ENCODE data around the gene ATOH8.

Gene ATOH8

DNA sequence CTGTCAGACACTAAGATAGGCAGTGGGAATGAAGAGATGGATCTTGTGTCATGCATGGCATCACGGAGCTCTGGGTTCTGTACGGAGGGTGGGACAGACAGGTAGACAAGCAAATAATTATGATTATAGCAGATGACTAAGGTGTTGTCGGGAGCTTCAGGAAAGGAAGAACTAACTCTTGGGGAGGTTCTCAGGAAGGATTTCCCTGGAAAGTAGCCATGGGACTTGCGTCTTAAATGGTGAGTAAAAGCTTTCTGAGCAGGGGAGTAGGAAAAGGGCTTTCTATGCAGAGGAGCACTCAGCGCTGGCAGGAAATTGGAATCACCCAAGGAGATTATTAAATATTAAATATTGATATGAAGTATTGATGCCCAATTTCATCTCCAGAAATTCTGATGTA is 35.5 kb downstream of the ATOH8 start:
- no peak overlapping the region for H3K4me3 ChIP-seq (ENCODE audit: low read depth, low read length, poor library complexity, severe bottlenecking)
- no peak overlapping the region for H2AFZ ChIP-seq (ENCODE audit: low read length)
- TF ChIP-seq EZH2 (IDR thresholded peaks at IDR 0.05; ENCODE audit: borderline replicate concordance, low read length), result no peak
- TF ChIP-seq CTCF (IDR thresholded peaks at IDR 0.05; ENCODE audit: low read length), result no peak
- H3F3A ChIP-seq (ENCODE audit: insufficient read depth, low read length), result no peaks in the 10 kb centered on the region
- H3K4me1 ChIP-seq (ENCODE audit: insufficient read depth, low read length, severe bottlenecking), result no peaks in the 10 kb centered on the region
- H3K9me3 ChIP-seq (ENCODE audit: low read length), result no peaks in the 10 kb centered on the region
- no peak overlapping the region for H3K4me2 ChIP-seq (ENCODE audit: low read length)
- no peak overlapping the region for H3K27ac ChIP-seq (ENCODE audit: low read depth, low read length, poor library complexity, severe bottlenecking)
- no peaks in the 10 kb centered on the region for H3K36me3 ChIP-seq (ENCODE audit: insufficient read depth, low read length)
- H3K79me2 ChIP-seq (ENCODE audit: insufficient read depth, low read length), result no peaks in the 10 kb centered on the region
- no peaks in the 10 kb centered on the region for H3K9me2 ChIP-seq (ENCODE audit: low read depth, low read length)
- H4K20me1 ChIP-seq (ENCODE audit: insufficient read depth, low read length), result no peaks in the 10 kb centered on the region
- H3K9ac ChIP-seq (ENCODE audit: low read length), result no peak overlapping the region
- peaks cover 11% of the 10 kb centered on the region; the same call in 1 of the 2 replicates for H3K27me3 ChIP-seq (ENCODE audit: insufficient read depth, low read length)

- no peak overlapping the region for H3K4me3 ChIP-seq (ENCODE audit: low read depth, low read length, poor library complexity, severe bottlenecking)
- no peak overlapping the region for H3K27ac ChIP-seq (ENCODE audit: low read depth, low read length, poor library complexity, severe bottlenecking)
- H3K79me2 ChIP-seq (ENCODE audit: insufficient read depth, low read length), result no peaks in the 10 kb centered on the region
- no peaks in the 10 kb centered on the region for H3K36me3 ChIP-seq (ENCODE audit: insufficient read depth, low read length)
- no peaks in the 10 kb centered on the region for H3K4me1 ChIP-seq (ENCODE audit: insufficient read depth, low read length, severe bottlenecking)
- no peaks in the 10 kb centered on the region for H3F3A ChIP-seq (ENCODE audit: insufficient read depth, low read length)
- no peak overlapping the region for H3K9ac ChIP-seq (ENCODE audit: low read length)
- H3K4me2 ChIP-seq (ENCODE audit: low read length), result no peak overlapping the region
- H2AFZ ChIP-seq (ENCODE audit: low read length), result no peak overlapping the region
- TF ChIP-seq CTCF (IDR thresholded peaks at IDR 0.05; ENCODE audit: low read length) (no peak), EZH2 (IDR thresholded peaks at IDR 0.05; ENCODE audit: borderline replicate concordance, low read length) (no peak)
- no peaks in the 10 kb centered on the region for H3K9me3 ChIP-seq (ENCODE audit: low read length)
- H3K27me3 ChIP-seq (ENCODE audit: insufficient read depth, low read length), result peaks cover 11% of the 10 kb centered on the region; the same call in 1 of the 2 replicates
- no peaks in the 10 kb centered on the region for H3K9me2 ChIP-seq (ENCODE audit: low read depth, low read length)
- H4K20me1 ChIP-seq (ENCODE audit: insufficient read depth, low read length), result no peaks in the 10 kb centered on the region
Observed at GRCh38 chr2:85790032-85790431, 36.2 kb downstream of the ATOH8 start.

GRCh38 chr2:85790499-85791188 is 36.9 kb downstream of the ATOH8 start:
- Histone ChIP-seq H3K4me2 (ENCODE audit: low read length) (no peak overlapping the region), H4K20me1 (ENCODE audit: insufficient read depth, low read length) (no peaks in the 10 kb centered on the region)
- TF ChIP-seq CTCF (IDR thresholded peaks at IDR 0.05; ENCODE audit: low read length) (no peak), EZH2 (IDR thresholded peaks at IDR 0.05; ENCODE audit: borderline replicate concordance, low read length) (no peak)

More at GRCh38 chr2:85790499-85791188, 36.9 kb downstream of the ATOH8 start:
- H2AFZ ChIP-seq (ENCODE audit: low read length), result no peak overlapping the region
- H3K4me3 ChIP-seq (ENCODE audit: low read depth, low read length, poor library complexity, severe bottlenecking), result no peak overlapping the region
- no peaks in the 10 kb centered on the region for H3K9me2 ChIP-seq (ENCODE audit: low read depth, low read length)
- no peak overlapping the region for H3K9ac ChIP-seq (ENCODE audit: low read length)
- no peaks in the 10 kb centered on the region for H3K36me3 ChIP-seq (ENCODE audit: insufficient read depth, low read length)
- H3F3A ChIP-seq (ENCODE audit: insufficient read depth, low read length), result no peaks in the 10 kb centered on the region
- no peaks in the 10 kb centered on the region for H3K79me2 ChIP-seq (ENCODE audit: insufficient read depth, low read length)
- no peaks in the 10 kb centered on the region for H3K4me1 ChIP-seq (ENCODE audit: insufficient read depth, low read length, severe bottlenecking)
- H3K27ac ChIP-seq (ENCODE audit: low read depth, low read length, poor library complexity, severe bottlenecking), result no peak overlapping the region
- no peaks in the 10 kb centered on the region for H3K9me3 ChIP-seq (ENCODE audit: low read length)
- H3K27me3 ChIP-seq (ENCODE audit: insufficient read depth, low read length), result peaks cover 11% of the 10 kb centered on the region; the same call in 1 of the 2 replicates

Data from OCI-LY1 (cell line).